ENCODE data around the gene CHST8. TPM values are rescaled to one million over a fixed set of nuclear protein-coding genes. Genes with fewer than 3 reads are reported as not detected.

CHST8 gene
- total and polyA plus RNA-seq, 2 experiments from 2014 or later, result 9.3 to 38.2 TPM

DNA sequence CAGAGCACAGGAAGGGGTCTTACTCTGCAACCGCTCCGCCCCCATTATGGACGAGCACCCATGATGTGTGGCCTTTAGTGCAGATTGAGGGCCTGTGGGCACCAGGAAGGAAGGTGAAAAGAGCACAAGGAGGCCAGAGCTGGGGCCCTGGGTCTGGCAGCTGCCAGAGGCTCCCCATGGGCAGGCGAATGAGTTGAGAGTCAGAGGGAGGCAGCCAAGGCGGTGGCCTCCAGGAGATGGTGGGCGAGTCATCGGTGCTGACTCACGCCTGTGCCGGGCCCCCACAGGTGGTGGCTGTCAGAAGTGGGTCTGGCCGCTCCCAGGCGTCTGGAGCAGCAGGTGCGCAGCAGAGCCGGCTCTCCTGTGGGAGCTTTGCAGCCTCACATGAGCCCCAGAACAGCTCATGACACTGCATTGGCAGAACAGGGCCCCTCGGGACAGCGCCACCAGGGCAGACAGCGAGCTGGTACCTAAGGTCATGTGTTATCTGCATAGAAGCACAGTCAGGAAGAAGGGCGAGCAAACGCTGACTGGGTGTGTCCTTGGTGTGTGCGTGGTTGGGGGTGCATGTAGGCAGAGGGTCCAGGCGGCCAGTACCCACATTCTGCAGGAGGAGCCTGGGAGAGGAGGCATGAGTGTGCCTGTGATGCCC is 68.8 kb downstream of the CHST8 start:
- Mint-ChIP-seq H3K4me1 (peaks cover 11% of the 10 kb centered on the region), H3K36me3 (ENCODE audit: low read depth) (no peaks in the 10 kb centered on the region; the same call in 2 of the 3 replicates), H3K27me3 (ENCODE audit: insufficient read depth, low read depth, poor library complexity) (peaks cover 4% of the 10 kb centered on the region), H3K27ac (no peak overlapping the region; the same call in 1 of the 2 replicates), H3K4me3 (no peak overlapping the region), H3K9me3 (no peaks in the 10 kb centered on the region)
- Histone ChIP-seq H2AFZ (no peak overlapping the region), H3F3A (replicated peaks; ENCODE audit: low read depth) (no peaks in the 10 kb centered on the region), H4K20me1 (replicated peaks; ENCODE audit: insufficient read depth) (no peaks in the 10 kb centered on the region; the same call in 1 of the 2 replicates), H3K36me3 (ENCODE audit: insufficient read depth) (no peaks in the 10 kb centered on the region), H3K9me2 (ENCODE audit: insufficient read depth) (no peaks in the 10 kb centered on the region), H3K4me1 (ENCODE audit: insufficient read depth) (no peaks in the 10 kb centered on the region), H3K79me2 (replicated peaks; ENCODE audit: insufficient read depth) (no peaks in the 10 kb centered on the region), H3K4me2 (no peak overlapping the region), H3K27ac (ENCODE audit: low read depth) (no peak overlapping the region), H3K27me3 (ENCODE audit: insufficient read depth) (no peaks in the 10 kb centered on the region), H3K4me3 (no peak overlapping the region)
- TF ChIP-seq ZNF114 (CRISPR knock-in tag; IDR thresholded peaks at IDR 0.05) (no peak), EZH2phosphoT487 (IDR thresholded peaks at IDR 0.05; ENCODE audit: unreplicated experiment) (no peak), JUNB (IDR thresholded peaks at IDR 0.05; ENCODE audit: unreplicated experiment) (no peak), POLR2AphosphoS5 (IDR thresholded peaks at IDR 0.05; ENCODE audit: low read depth) (no peak), EZH2 (IDR thresholded peaks at IDR 0.05; ENCODE audit: low read depth, unreplicated experiment) (no peak), ZNF331 (CRISPR knock-in tag; IDR thresholded peaks at IDR 0.05; ENCODE audit: low read depth) (no peak), NANOG (IDR thresholded peaks at IDR 0.05; ENCODE audit: borderline replicate concordance) (no peak), CTCF (conservative IDR thresholded peaks at IDR 0.05; ENCODE audit: low read depth in 2 of 2) (no peak), STAT1 (IDR thresholded peaks at IDR 0.05; ENCODE audit: unreplicated experiment) (no peak)
- TF ChIP-seq, protein P1, sequence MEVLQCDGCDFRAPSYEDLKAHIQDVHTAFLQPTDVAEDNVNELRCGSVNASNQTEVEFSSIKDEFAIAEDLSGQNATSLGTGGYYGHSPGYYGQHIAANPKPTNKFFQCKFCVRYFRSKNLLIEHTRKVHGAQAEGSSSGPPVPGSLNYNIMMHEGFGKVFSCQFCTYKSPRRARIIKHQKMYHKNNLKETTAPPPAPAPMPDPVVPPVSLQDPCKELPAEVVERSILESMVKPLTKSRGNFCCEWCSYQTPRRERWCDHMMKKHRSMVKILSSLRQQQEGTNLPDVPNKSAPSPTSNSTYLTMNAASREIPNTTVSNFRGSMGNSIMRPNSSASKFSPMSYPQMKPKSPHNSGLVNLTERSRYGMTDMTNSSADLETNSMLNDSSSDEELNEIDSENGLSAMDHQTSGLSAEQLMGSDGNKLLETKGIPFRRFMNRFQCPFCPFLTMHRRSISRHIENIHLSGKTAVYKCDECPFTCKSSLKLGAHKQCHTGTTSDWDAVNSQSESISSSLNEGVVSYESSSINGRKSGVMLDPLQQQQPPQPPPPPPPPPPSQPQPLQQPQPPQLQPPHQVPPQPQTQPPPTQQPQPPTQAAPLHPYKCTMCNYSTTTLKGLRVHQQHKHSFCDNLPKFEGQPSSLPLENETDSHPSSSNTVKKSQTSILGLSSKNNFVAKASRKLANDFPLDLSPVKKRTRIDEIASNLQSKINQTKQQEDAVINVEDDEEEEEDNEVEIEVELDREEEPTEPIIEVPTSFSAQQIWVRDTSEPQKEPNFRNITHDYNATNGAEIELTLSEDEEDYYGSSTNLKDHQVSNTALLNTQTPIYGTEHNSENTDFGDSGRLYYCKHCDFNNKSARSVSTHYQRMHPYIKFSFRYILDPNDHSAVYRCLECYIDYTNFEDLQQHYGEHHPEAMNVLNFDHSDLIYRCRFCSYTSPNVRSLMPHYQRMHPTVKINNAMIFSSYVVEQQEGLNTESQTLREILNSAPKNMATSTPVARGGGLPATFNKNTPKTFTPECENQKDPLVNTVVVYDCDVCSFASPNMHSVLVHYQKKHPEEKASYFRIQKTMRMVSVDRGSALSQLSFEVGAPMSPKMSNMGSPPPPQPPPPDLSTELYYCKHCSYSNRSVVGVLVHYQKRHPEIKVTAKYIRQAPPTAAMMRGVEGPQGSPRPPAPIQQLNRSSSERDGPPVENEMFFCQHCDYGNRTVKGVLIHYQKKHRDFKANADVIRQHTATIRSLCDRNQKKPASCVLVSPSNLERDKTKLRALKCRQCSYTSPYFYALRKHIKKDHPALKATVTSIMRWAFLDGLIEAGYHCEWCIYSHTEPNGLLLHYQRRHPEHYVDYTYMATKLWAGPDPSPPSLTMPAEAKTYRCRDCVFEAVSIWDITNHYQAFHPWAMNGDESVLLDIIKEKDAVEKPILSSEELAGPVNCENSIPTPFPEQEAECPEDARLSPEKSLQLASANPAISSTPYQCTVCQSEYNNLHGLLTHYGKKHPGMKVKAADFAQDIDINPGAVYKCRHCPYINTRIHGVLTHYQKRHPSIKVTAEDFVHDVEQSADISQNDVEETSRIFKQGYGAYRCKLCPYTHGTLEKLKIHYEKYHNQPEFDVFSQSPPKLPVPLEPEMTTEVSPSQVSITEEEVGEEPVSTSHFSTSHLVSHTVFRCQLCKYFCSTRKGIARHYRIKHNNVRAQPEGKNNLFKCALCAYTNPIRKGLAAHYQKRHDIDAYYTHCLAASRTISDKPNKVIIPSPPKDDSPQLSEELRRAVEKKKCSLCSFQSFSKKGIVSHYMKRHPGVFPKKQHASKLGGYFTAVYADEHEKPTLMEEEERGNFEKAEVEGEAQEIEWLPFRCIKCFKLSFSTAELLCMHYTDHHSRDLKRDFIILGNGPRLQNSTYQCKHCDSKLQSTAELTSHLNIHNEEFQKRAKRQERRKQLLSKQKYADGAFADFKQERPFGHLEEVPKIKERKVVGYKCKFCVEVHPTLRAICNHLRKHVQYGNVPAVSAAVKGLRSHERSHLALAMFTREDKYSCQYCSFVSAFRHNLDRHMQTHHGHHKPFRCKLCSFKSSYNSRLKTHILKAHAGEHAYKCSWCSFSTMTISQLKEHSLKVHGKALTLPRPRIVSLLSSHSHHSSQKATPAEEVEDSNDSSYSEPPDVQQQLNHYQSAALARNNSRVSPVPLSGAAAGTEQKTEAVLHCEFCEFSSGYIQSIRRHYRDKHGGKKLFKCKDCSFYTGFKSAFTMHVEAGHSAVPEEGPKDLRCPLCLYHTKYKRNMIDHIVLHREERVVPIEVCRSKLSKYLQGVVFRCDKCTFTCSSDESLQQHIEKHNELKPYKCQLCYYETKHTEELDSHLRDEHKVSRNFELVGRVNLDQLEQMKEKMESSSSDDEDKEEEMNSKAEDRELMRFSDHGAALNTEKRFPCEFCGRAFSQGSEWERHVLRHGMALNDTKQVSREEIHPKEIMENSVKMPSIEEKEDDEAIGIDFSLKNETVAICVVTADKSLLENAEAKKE (CRISPR knock-in tag; IDR thresholded peaks at IDR 0.05), result no peak
- TF ChIP-seq, protein P2, sequence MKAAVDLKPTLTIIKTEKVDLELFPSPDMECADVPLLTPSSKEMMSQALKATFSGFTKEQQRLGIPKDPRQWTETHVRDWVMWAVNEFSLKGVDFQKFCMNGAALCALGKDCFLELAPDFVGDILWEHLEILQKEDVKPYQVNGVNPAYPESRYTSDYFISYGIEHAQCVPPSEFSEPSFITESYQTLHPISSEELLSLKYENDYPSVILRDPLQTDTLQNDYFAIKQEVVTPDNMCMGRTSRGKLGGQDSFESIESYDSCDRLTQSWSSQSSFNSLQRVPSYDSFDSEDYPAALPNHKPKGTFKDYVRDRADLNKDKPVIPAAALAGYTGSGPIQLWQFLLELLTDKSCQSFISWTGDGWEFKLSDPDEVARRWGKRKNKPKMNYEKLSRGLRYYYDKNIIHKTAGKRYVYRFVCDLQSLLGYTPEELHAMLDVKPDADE (IDR thresholded peaks at IDR 0.05), result no peak
- no peak for ATAC-seq
- no peak for DNase-seq (ENCODE audit: low spot score)

All from GM23338 (cell line).